Calu3 (cell line): ENCODE data around the gene HAND2. TPM values are rescaled to one million over a fixed set of nuclear protein-coding genes. Genes with fewer than 3 reads are reported as not detected.

ENCODE experiments used
- BruUV-seq: library from RNA; stranded (reverse); fragments of 400-500 nt; replicated peaks from 2 replicates; lab custom pipeline; 2021; lab: Mats Ljungman, UMichigan
- CTCF ChIA-PET: fragments of 300-600 bp; sonication (Branson Sonifier 250); formaldehyde crosslinking; loops from one replicate; lab custom pipeline; 2022; ENCODE audit warnings: antibody characterized with exemption; lab: Charles Lee
- DNase-seq: peaks from one replicate; pipeline ENCODE4 v3.0.0; 2022
- H3K27ac Mint-ChIP-seq: one replicate; pipeline ENCODE4 v1.8.0; 2022; ENCODE audit warnings: mixed read lengths; ENCODE audit not compliant: unreplicated experiment
- H3K27me3 Mint-ChIP-seq: one replicate; pipeline ENCODE4 v1.8.0; 2022; ENCODE audit warnings: mixed read lengths; ENCODE audit not compliant: unreplicated experiment
- H3K36me3 Mint-ChIP-seq: one replicate; pipeline ENCODE4 v1.8.0; 2022; ENCODE audit warnings: mild to moderate bottlenecking, moderate library complexity, mixed read lengths; ENCODE audit not compliant: insufficient read depth, unreplicated experiment
- H3K4me1 Mint-ChIP-seq: one replicate; pipeline ENCODE4 v1.8.0; 2022; ENCODE audit warnings: mild to moderate bottlenecking, low read depth, mixed read lengths; ENCODE audit not compliant: unreplicated experiment
- H3K4me3 Mint-ChIP-seq: one replicate; pipeline ENCODE4 v1.8.0; 2022; ENCODE audit warnings: mild to moderate bottlenecking, low read depth, moderate library complexity, mixed read lengths; ENCODE audit not compliant: unreplicated experiment
- H3K9me3 Mint-ChIP-seq: one replicate; pipeline ENCODE4 v1.8.0; 2022; ENCODE audit warnings: low read depth, mixed read lengths; ENCODE audit not compliant: unreplicated experiment
- CTCF ChIP-seq: fragments of 200-600 bp; IDR thresholded peaks from one replicate; pipeline ENCODE4 v1.8.0; 2022; ENCODE audit warnings: antibody characterized with exemption; ENCODE audit not compliant: unreplicated experiment
- intact Hi-C: fragments of 100-400 bp; cut with micrococcal nuclease; formaldehyde crosslinking; loops from one replicate; pipeline ENCODE4 v1.10.0; 2022; ENCODE audit not compliant: unreplicated experiment
- total RNA-seq: library from RNA; stranded (reverse); gene quantifications from 2 replicates; pipeline ENCODE4 v1.2.3, GENCODE V29; 2022

HAND2 gene
- total RNA-seq, 1 experiment from 2014 or later = 0.45 TPM

- Mint-ChIP-seq H3K4me3 (no peak overlapping the region), H3K4me1 (no peaks in the 10 kb centered on the region), H3K27me3 (no peaks in the 10 kb centered on the region), H3K27ac (no peak overlapping the region), H3K9me3 (no peaks in the 10 kb centered on the region), H3K36me3 (no peaks in the 10 kb centered on the region)
- no TSS peak for BruUV-seq
- intact Hi-C loops = no loop called here
- CTCF ChIA-PET = no interaction called here
- no peak for DNase-seq
- TF ChIP-seq CTCF = no peak
These were observed 44.9 kb downstream of the HAND2 start for GRCh38 chr4:173485164-173485563.

DNA sequence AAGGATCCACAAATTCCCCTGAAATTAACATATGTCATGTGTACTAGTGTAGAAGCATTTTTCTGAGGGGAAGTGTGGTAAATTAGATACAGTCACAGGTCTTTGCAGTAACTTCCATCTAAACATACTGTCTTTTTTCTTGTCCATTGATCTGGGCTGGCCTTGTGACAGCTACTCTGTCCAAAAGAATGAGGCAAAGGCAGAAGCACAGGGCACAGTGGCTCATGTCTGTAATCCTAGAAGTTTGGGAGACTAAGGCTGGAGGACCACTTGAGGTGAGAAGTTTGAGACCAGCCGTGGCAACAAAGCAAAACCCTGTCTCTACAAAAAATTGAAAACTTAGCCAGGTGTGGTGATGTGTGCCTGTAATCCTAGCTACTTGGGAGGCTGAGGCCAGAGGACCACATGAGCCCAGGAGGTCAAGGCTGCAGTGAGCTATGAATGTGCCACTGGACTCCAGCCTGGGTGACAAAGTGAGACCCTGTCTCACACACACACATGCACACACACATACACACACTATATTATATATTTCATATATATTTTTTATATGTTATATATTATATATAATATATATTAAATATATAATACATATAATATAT lies 47.6 kb downstream of the HAND2 start:
- BruUV-seq = no TSS peak

DNA sequence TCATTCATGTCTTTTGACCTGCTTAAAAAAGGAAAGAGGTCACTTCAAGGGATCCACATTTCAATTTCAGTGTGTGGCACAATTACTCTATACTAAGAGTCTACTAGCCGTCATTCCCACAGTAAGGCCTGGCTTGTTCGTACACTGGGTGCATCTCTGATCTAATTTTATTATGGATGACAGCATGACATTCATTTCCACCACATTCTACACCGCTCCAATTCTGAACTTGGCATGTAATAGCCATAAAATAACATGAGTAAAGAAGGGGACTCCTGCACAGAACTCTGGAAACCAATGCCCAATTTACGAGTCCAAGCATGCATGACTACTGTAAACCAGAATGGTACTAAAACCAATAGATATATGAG lies 51.1 kb downstream of the HAND2 start:
- CTCF ChIA-PET = interaction anchor here (0.7 kb wide), 1 partner anchor 19 kb away, joined by 3 read pairs; no protein-coding TSS in a partner anchor
- no peaks in the 10 kb centered on the region for H3K9me3 Mint-ChIP-seq
- DNase-seq = no peak
- H3K27ac Mint-ChIP-seq = no peak overlapping the region
- BruUV-seq = no TSS peak
- no peaks in the 10 kb centered on the region for H3K4me1 Mint-ChIP-seq
- no peaks in the 10 kb centered on the region for H3K27me3 Mint-ChIP-seq
- H3K36me3 Mint-ChIP-seq = no peaks in the 10 kb centered on the region
- intact Hi-C loops = no loop called here
- no peak overlapping the region for H3K4me3 Mint-ChIP-seq
- no peak for TF ChIP-seq CTCF

More for the DNA sequence above, 47.6 kb downstream of the HAND2 start:
- no peak overlapping the region for H3K4me3 Mint-ChIP-seq
- intact Hi-C loops = no loop called here
- H3K27me3 Mint-ChIP-seq = no peaks in the 10 kb centered on the region
- H3K9me3 Mint-ChIP-seq = no peaks in the 10 kb centered on the region
- H3K36me3 Mint-ChIP-seq = no peaks in the 10 kb centered on the region
- CTCF ChIA-PET = no interaction called here
- no peak overlapping the region for H3K27ac Mint-ChIP-seq
- no peak for DNase-seq
- TF ChIP-seq CTCF = no peak
- H3K4me1 Mint-ChIP-seq = no peaks in the 10 kb centered on the region

DNA sequence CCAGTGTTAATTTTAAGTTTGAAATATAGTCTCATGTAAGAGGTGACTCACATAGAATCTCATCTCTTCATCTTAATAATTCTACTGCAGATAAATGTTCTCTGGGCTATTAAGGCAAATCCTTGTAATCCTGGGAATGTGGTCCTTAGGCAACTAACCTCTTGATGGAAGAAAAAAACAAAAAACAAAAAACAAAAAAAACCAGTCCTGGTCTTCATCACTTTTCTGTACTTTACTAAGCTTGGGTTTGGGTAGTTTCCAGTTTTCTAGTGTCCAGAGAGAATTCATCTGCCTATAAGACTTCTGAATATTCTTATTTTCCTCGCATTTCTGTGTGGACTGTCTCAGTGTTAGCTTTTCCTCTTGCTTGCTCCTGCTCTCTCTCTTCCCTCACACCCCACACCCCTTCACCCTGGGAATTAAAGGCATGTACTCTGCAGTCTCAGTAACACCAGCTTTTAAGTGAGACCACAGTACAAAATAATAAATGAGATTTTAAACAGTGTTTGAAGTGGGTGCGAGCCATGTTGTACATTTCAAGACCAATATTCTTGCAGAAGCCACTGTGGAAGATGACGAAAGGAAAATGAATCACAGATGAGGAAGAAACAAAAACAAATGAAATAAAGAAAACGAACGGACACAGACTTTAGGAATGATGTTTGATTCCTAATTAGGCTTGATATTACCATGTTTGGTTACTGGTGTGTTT lies 51.7 kb downstream of the HAND2 start:
- Mint-ChIP-seq H3K4me1 (no peaks in the 10 kb centered on the region), H3K27ac (no peak overlapping the region), H3K4me3 (no peak overlapping the region), H3K9me3 (no peaks in the 10 kb centered on the region), H3K36me3 (peaks cover 3% of the 10 kb centered on the region), H3K27me3 (no peaks in the 10 kb centered on the region)
- intact Hi-C loops = no loop called here
- BruUV-seq = no TSS peak
- TF ChIP-seq CTCF = no peak
- CTCF ChIA-PET = no interaction called here
- no peak for DNase-seq
